ENCODE results near the gene ESPNL.

ESPNL gene

GRCh38 chr2:238128534-238129001, 28.4 kb downstream of the ESPNL start:
- TF ChIP-seq, protein P1, sequence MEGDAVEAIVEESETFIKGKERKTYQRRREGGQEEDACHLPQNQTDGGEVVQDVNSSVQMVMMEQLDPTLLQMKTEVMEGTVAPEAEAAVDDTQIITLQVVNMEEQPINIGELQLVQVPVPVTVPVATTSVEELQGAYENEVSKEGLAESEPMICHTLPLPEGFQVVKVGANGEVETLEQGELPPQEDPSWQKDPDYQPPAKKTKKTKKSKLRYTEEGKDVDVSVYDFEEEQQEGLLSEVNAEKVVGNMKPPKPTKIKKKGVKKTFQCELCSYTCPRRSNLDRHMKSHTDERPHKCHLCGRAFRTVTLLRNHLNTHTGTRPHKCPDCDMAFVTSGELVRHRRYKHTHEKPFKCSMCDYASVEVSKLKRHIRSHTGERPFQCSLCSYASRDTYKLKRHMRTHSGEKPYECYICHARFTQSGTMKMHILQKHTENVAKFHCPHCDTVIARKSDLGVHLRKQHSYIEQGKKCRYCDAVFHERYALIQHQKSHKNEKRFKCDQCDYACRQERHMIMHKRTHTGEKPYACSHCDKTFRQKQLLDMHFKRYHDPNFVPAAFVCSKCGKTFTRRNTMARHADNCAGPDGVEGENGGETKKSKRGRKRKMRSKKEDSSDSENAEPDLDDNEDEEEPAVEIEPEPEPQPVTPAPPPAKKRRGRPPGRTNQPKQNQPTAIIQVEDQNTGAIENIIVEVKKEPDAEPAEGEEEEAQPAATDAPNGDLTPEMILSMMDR (IDR thresholded peaks at IDR 0.05; ENCODE audit: insufficient read depth, low read depth, low read length, missing control alignments), result no peak
- DNase-seq (ENCODE audit: low read depth), result no peak
- H3K4me3 ChIP-seq (ENCODE audit: low read length), result no peak overlapping the region

DNA sequence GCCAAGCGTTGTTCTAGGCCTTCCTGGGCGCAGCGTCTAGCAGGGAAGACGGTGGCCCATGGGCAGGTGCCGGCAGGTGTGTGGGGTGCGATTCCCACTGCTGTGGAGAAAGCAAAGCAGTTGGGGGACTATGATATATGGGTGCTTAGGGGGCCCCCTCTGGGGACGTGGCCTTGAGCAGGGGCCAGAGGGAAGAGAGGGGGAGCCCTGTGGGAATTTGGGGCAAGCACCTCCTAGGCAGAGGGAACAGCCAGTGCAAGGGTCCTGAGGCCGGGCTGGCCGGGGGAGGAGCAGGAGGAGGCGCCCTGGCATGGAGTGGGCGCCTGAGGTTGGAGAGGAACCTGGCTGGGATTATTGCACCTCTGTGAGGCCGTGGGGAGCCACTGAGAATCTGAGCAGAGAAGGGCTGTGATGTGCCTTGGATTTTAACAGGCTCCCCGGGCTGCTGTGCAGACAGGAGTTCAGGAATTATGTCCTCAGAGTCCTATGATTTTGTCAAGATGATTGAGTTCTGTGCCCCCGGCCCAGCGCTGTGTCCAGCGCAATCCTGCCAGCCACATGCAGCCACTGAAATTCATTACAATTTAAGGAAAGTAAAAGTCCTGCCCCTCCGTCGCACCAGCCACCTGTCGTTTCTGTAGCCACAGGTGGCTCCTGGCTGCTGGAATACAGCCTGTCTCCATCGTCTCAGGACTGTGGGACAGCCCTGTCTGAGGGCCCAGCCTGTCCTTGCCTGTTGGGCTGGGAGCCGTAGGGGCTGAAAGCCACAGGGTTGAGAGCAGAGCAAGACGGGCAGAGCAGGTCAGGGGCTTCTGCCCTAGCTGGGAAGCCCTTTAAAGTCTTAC, 29.2 kb downstream of the ESPNL start:
- DNase-seq (ENCODE audit: low read depth), result no peak
- H3K4me3 ChIP-seq (ENCODE audit: low read length), result no peak overlapping the region
- TF ChIP-seq, protein P1 (IDR thresholded peaks at IDR 0.05; ENCODE audit: insufficient read depth, low read depth, low read length, missing control alignments), result no peak

DNA sequence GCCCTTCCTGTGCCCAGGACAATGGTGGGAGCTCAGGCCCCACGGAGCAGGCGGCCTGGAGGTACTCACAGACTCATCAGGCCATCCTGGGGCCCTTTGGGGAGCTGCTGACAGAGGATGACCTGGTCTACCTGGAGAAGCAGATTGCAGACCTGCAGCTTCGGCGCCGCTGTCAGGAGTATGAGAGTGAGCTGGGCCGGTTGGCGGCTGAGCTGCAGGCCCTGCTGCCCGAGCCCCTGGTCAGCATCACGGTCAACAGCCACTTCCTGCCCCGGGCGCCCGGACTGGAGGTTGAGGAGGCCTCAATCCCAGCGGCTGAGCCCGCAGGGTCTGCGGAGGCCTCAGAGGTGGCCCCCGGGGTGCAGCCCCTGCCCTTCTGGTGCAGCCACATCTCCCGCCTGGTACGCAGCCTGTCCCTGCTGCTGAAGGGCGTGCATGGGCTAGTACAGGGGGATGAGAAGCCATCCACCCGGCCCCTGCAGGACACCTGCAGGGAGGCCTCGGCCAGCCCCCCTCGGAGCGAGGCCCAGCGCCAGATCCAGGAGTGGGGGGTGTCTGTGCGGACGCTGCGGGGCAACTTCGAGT, 30.1 kb downstream of the ESPNL start:
- no peak for DNase-seq (ENCODE audit: low read depth)
- TF ChIP-seq, protein P1 (IDR thresholded peaks at IDR 0.05; ENCODE audit: insufficient read depth, low read depth, low read length, missing control alignments), result no peak
- H3K4me3 ChIP-seq (ENCODE audit: low read length), result no peak overlapping the region

GRCh38 chr2:238130696-238131628, 30.8 kb downstream of the ESPNL start:
- no peak overlapping the region for H3K4me3 ChIP-seq (ENCODE audit: low read length)

GRCh38 chr2:238131761-238132462, 31.8 kb downstream of the ESPNL start:
- DNase-seq (ENCODE audit: low read depth), result no peak
- TF ChIP-seq, protein P1 (IDR thresholded peaks at IDR 0.05; ENCODE audit: insufficient read depth, low read depth, low read length, missing control alignments), result no peak
- no peak overlapping the region for H3K4me3 ChIP-seq (ENCODE audit: low read length)

More at GRCh38 chr2:238130696-238131628, 30.8 kb downstream of the ESPNL start:
- TF ChIP-seq, protein P1 (IDR thresholded peaks at IDR 0.05; ENCODE audit: insufficient read depth, low read depth, low read length, missing control alignments), result no peak
- DNase-seq (ENCODE audit: low read depth), result no peak
